Left ventricle myocardium inferior (tissue), 1 donor: ENCODE results near the gene AP2A2. TPM values are rescaled to one million over a fixed set of nuclear protein-coding genes. Genes with fewer than 3 reads are reported as not detected.
"Not testable (repeated sequence)": the region's sequence is repeated elsewhere in the genome, so short reads cannot be mapped to it uniquely, and the experiment has no call there.

Source experiments
- DNase-seq: peaks from one replicate; pipeline ENCODE4 v3.0.0-alpha.2; 2020
- H3K27ac ChIP-seq: fragments of 200-600 bp; replicated peaks from 2 replicates; pipeline ENCODE4 v1.8.0; 2021
- H3K27me3 ChIP-seq: fragments of 200-600 bp; 2 replicates; pipeline ENCODE4 v1.8.0; 2021; ENCODE audit warnings: low read depth
- H3K36me3 ChIP-seq: fragments of 200-600 bp; 2 replicates; pipeline ENCODE4 v1.8.0; 2021
- H3K4me1 ChIP-seq: fragments of 200-600 bp; 2 replicates; pipeline ENCODE4 v1.8.0; 2021
- H3K4me3 ChIP-seq: fragments of 200-600 bp; 2 replicates; pipeline ENCODE4 v1.8.0; 2021; ENCODE audit warnings: mild to moderate bottlenecking, moderate library complexity
- H3K9me3 ChIP-seq: fragments of 200-600 bp; replicated peaks from 2 replicates; pipeline ENCODE4 v1.8.0; 2021
- CTCF ChIP-seq: fragments of 200-600 bp; IDR thresholded peaks from 2 replicates; pipeline ENCODE4 v1.8.0; 2021; ENCODE audit warnings: antibody characterized with exemption, mild to moderate bottlenecking, borderline replicate concordance
- intact Hi-C: fragments of 100-400 bp; cut with micrococcal nuclease; formaldehyde crosslinking; loops from one replicate; pipeline ENCODE4 v1.11.0; 2022
- total RNA-seq: library from RNA; stranded (reverse); fragmentation: NEBNext Ultra II Directional; extraction: Animal tissue kit (Norgen Biotek cat#: 25700); gene quantifications from one replicate; pipeline ENCODE4 v1.2.1, GENCODE V29; 2021
- donor health status: DM: no; HTN: yes; CAD: no; lungs with severe emphysema.

AP2A2 gene
- total RNA-seq, 1 donor from 2014 or later: 41.4 TPM

DNA sequence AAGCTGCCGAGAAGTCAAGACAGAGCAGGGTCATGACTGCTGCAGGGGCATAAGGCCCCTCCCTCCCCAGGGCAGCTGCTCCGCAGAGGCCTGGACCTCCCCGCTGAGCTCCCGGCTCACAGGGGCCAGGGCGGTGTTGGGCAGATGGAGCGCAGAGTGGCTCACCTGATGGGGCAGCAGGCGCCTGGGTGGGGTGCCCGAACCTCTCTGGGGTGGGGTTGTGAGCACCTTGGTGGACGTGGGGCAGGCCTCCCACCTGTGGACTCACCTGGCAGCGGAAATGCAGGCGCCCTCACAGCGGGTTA lies 87.9 kb downstream of the AP2A2 start:
- H3K27me3 ChIP-seq: no peaks in the 10 kb centered on the region
- no peak for DNase-seq
- no peak overlapping the region for H3K4me3 ChIP-seq
- H3K9me3 ChIP-seq: no peaks in the 10 kb centered on the region
- intact Hi-C loops: no loop called here
- peaks cover 47% of the 10 kb centered on the region for H3K36me3 ChIP-seq
- H3K4me1 ChIP-seq: no peaks in the 10 kb centered on the region
- no peak overlapping the region for H3K27ac ChIP-seq
- no peak for TF ChIP-seq CTCF

DNA sequence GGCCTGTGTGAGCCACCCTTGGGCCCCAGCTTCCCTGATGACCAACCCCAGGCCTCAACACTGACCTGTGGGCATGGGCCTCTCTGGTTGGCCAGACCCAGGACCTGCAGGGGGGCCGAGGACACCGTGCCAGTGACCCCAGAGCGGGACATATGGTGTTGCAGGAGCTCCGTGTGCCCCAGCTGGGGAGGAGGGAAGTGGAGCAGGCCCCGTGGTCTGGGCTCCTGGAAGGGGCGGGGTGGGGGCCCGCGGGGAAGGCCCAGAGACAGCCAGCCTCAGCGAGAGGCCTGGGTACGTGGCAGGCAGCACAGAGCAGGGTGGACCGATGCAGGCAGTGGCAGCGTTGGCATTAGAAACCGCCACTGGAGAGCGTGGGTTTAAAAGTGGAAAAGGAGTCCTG lies 88.6 kb downstream of the AP2A2 start:
- no peak for DNase-seq
- H3K4me1 ChIP-seq: no peaks in the 10 kb centered on the region
- intact Hi-C loops: no loop called here
- H3K27me3 ChIP-seq: no peaks in the 10 kb centered on the region
- peaks cover 40% of the 10 kb centered on the region for H3K36me3 ChIP-seq
- no peak overlapping the region for H3K4me3 ChIP-seq
- H3K27ac ChIP-seq: no peak overlapping the region
- TF ChIP-seq CTCF: no peak
- no peaks in the 10 kb centered on the region for H3K9me3 ChIP-seq

DNA sequence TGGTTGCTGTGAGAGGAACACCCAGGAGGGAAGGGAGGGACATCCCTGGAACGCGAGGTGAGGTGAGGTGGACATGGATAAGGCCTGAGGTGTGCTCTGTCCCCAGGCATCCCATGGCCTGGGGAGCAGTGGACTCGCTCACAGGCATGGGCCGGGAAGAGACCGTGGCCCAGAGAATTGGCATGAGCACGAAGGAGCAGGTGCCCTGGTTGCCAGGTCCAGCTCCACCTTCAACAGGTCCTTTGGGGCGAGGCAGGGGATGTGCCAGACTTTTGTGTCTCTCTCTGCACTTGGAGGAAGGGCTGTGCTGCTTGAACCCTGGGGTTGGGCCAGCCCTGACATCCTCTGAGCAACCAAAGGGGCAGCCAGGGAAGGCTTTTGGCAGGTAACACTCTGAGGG lies 89.4 kb downstream of the AP2A2 start:
- Histone ChIP-seq H3K27ac (no peak overlapping the region), H3K27me3 (no peaks in the 10 kb centered on the region), H3K9me3 (no peaks in the 10 kb centered on the region), H3K4me3 (no peak overlapping the region), H3K4me1 (no peaks in the 10 kb centered on the region), H3K36me3 (peaks cover 32% of the 10 kb centered on the region)
- intact Hi-C loops: no loop called here
- DNase-seq: no peak
- no peak for TF ChIP-seq CTCF

- Histone ChIP-seq H3K36me3 (peaks cover 23% of the 10 kb centered on the region), H3K4me1 (no peaks in the 10 kb centered on the region), H3K27ac (no peak overlapping the region), H3K4me3 (no peak overlapping the region), H3K27me3 (no peaks in the 10 kb centered on the region), H3K9me3 (no peaks in the 10 kb centered on the region)
- DNase-seq: no peak
- no peak for TF ChIP-seq CTCF
- intact Hi-C loops: no loop called here
Measured at GRCh38 chr11:1015826-1016545, 90.3 kb downstream of the AP2A2 start.

GRCh38 chr11:1016610-1017126 lies 91.0 kb downstream of the AP2A2 start:
- DNase-seq, H3K4me3 ChIP-seq, H3K9me3 ChIP-seq, intact Hi-C loops, H3K27me3 ChIP-seq, H3K4me1 ChIP-seq, H3K27ac ChIP-seq: not testable (repeated sequence)
- peaks cover 16% of the 10 kb centered on the region for H3K36me3 ChIP-seq

DNA sequence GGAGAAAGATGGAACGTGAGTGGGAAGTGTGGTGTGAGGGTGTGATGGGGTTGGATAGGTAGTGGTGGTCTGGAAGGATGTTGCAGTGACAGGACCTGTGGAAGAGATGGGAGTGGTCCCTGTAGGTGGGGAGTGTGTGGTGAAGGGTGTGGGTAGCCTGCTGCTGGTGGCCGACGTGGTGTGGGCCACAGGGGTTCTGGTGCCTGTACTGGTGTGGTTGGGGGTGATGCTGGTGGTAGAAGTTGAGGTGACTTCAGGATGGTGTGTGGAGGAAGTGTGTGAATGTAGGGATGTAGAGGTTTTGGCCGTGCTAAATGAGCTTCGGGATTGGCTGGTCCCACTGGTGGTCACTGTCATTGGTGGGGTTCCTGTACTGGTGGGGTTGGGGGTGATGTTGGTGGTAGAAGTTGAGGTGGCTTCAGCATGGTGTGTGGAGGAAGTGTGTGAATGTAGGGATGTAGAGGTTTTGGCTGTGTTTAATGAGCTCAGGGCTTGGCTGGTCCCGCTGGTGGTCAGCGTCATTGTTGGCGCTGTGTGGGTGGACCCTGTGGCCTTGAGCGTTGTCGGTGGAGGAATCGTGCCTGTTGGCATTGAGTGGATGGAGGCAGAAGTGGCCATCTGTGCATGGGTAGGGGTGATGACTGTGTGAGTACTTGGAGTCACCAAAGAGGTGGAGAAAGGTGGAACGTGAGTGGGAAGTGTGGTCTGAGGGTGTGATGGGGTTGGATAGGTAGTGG lies 91.8 kb downstream of the AP2A2 start:
- Histone ChIP-seq H3K27me3 (no peaks in the 10 kb centered on the region), H3K27ac (no peak overlapping the region), H3K36me3 (peaks cover 9% of the 10 kb centered on the region), H3K9me3 (no peaks in the 10 kb centered on the region), H3K4me3 (no peak overlapping the region), H3K4me1 (no peaks in the 10 kb centered on the region)
- no peak for TF ChIP-seq CTCF
- DNase-seq: no peak
- intact Hi-C loops: no loop called here
